ENCODE measurements around the gene FCER2.

The FCER2 gene

GRCh38 chr19:7676854-7677253, 25.1 kb downstream of the FCER2 start, which contains the start of gene MCEMP1:
MCEMP1 (plus strand) TSS chr19:7677090; CDS start chr19:7677121, 31 bp downstream.
- TF ChIP-seq CTCF (IDR thresholded peaks at IDR 0.05; ENCODE audit: low read depth, low read length, poor library complexity, severe bottlenecking), result no peak
- TF ChIP-seq EZH2phosphoT487 (IDR thresholded peaks at IDR 0.05; ENCODE audit: borderline replicate concordance, low read length), result no peak
- peaks cover 7% of the 10 kb centered on the region; the same call in 1 of the 2 replicates for H3K9me3 ChIP-seq (ENCODE audit: control insufficient read depth, insufficient read depth, low read length)
- H4K20me1 ChIP-seq (ENCODE audit: control insufficient read depth, insufficient read depth, low read depth, low read length), result no peaks in the 10 kb centered on the region
- H3K4me3 ChIP-seq (ENCODE audit: low read length), result peak within 1 kb of the TSS; percentile 72
- H3K27ac ChIP-seq (ENCODE audit: low read depth, low read length), result peak within 1 kb of the TSS; percentile 51
- peaks cover 68% of the 10 kb centered on the region for H3K4me1 ChIP-seq (ENCODE audit: control insufficient read depth, low read length)
- peak within 1 kb of the TSS; percentile 78 for H3K4me2 ChIP-seq (ENCODE audit: low read length)
- peaks cover 4% of the 10 kb centered on the region; the same call in 1 of the 2 replicates for H3K36me3 ChIP-seq (ENCODE audit: control insufficient read depth, low read length)
- no peaks in the 10 kb centered on the region for H3K9me2 ChIP-seq (replicated peaks; ENCODE audit: control insufficient read depth, low read length)
- H3F3A ChIP-seq (ENCODE audit: control insufficient read depth, insufficient read depth), result no peaks in the 10 kb centered on the region; the same call in 1 of the 2 replicates
- H3K79me2 ChIP-seq (ENCODE audit: control insufficient read depth, low read length), result peaks cover 12% of the 10 kb centered on the region
- H3K27me3 ChIP-seq (ENCODE audit: control insufficient read depth, low read length), result no peaks in the 10 kb centered on the region; the same call in 1 of the 2 replicates

GRCh38 chr19:7676376-7676775, 25.6 kb downstream of the FCER2 start:
- Histone ChIP-seq H3K4me2 (ENCODE audit: low read length) (peak overlapping the region; percentile 78), H3K27me3 (ENCODE audit: control insufficient read depth, low read length) (no peaks in the 10 kb centered on the region; the same call in 1 of the 2 replicates)

GRCh38 chr19:7674010-7675005, 27.6 kb downstream of the FCER2 start:
- H3K9me3 ChIP-seq (ENCODE audit: control insufficient read depth, insufficient read depth, low read length), result peaks cover 7% of the 10 kb centered on the region; the same call in 1 of the 2 replicates
- no peaks in the 10 kb centered on the region for H4K20me1 ChIP-seq (ENCODE audit: control insufficient read depth, insufficient read depth, low read depth, low read length)

More at GRCh38 chr19:7676376-7676775, 25.6 kb downstream of the FCER2 start:
- H3K4me3 ChIP-seq (ENCODE audit: low read length), result peak overlapping the region; percentile 72
- peaks cover 63% of the 10 kb centered on the region for H3K4me1 ChIP-seq (ENCODE audit: control insufficient read depth, low read length)
- H3K9me3 ChIP-seq (ENCODE audit: control insufficient read depth, insufficient read depth, low read length), result peaks cover 7% of the 10 kb centered on the region; the same call in 1 of the 2 replicates
- H3K27ac ChIP-seq (ENCODE audit: low read depth, low read length), result peak overlapping the region; percentile 51
- H3F3A ChIP-seq (ENCODE audit: control insufficient read depth, insufficient read depth), result no peaks in the 10 kb centered on the region; the same call in 1 of the 2 replicates
- H3K79me2 ChIP-seq (ENCODE audit: control insufficient read depth, low read length), result peaks cover 7% of the 10 kb centered on the region
- H4K20me1 ChIP-seq (ENCODE audit: control insufficient read depth, insufficient read depth, low read depth, low read length), result no peaks in the 10 kb centered on the region
- H3K9me2 ChIP-seq (replicated peaks; ENCODE audit: control insufficient read depth, low read length), result no peaks in the 10 kb centered on the region
- no peak for TF ChIP-seq CTCF (IDR thresholded peaks at IDR 0.05; ENCODE audit: low read depth, low read length, poor library complexity, severe bottlenecking)
- no peak for TF ChIP-seq EZH2phosphoT487 (IDR thresholded peaks at IDR 0.05; ENCODE audit: borderline replicate concordance, low read length)
- peaks cover 4% of the 10 kb centered on the region; the same call in 1 of the 2 replicates for H3K36me3 ChIP-seq (ENCODE audit: control insufficient read depth, low read length)

More at GRCh38 chr19:7674010-7675005, 27.6 kb downstream of the FCER2 start:
- Histone ChIP-seq H3F3A (ENCODE audit: control insufficient read depth, insufficient read depth) (no peaks in the 10 kb centered on the region; the same call in 1 of the 2 replicates), H3K4me1 (ENCODE audit: control insufficient read depth, low read length) (peaks cover 49% of the 10 kb centered on the region), H3K9me2 (replicated peaks; ENCODE audit: control insufficient read depth, low read length) (no peaks in the 10 kb centered on the region), H3K27ac (ENCODE audit: low read depth, low read length) (no peak overlapping the region), H3K36me3 (ENCODE audit: control insufficient read depth, low read length) (no peaks in the 10 kb centered on the region), H3K4me2 (ENCODE audit: low read length) (peak overlapping the region; percentile 40), H3K27me3 (ENCODE audit: control insufficient read depth, low read length) (peaks cover 5% of the 10 kb centered on the region), H3K4me3 (ENCODE audit: low read length) (peak overlapping the region; percentile 14; the same call in 1 of the 2 replicates), H3K79me2 (ENCODE audit: control insufficient read depth, low read length) (no peaks in the 10 kb centered on the region)
- TF ChIP-seq CTCF (IDR thresholded peaks at IDR 0.05; ENCODE audit: low read depth, low read length, poor library complexity, severe bottlenecking), result no peak
- no peak for TF ChIP-seq EZH2phosphoT487 (IDR thresholded peaks at IDR 0.05; ENCODE audit: borderline replicate concordance, low read length)
